Measurements from ENCODE around the gene IQSEC1.

The IQSEC1 gene

GRCh38 chr3:13066834-13067233 lies 6.4 kb downstream of the IQSEC1 start:
- DNase-seq: no peak

DNA sequence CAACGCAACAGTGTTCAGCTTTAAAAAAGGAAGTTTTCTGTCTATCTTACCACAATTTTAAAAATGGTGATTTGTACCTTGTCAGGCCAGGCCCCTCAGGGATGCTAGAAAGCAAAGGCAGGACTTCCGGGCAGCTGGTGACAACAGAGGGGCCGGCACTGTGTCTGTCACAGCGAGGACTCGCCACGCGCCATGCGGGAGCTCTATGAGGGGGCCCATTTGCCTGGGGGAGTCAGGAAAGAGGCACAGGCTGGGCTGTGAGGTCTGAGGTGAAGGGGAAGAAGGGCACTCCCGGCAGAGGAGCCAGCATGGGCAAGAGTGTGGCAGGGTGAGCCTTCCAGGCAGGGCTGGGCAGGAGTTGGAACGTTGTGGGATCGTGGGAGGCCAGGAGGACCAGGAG lies 7.0 kb downstream of the IQSEC1 start:
- DNase-seq: no peak

GRCh38 chr3:13065727-13066126 lies 7.5 kb downstream of the IQSEC1 start:
- no peak for DNase-seq

- no peak for DNase-seq
Measured at GRCh38 chr3:13064964-13065363, 8.3 kb downstream of the IQSEC1 start.

DNA sequence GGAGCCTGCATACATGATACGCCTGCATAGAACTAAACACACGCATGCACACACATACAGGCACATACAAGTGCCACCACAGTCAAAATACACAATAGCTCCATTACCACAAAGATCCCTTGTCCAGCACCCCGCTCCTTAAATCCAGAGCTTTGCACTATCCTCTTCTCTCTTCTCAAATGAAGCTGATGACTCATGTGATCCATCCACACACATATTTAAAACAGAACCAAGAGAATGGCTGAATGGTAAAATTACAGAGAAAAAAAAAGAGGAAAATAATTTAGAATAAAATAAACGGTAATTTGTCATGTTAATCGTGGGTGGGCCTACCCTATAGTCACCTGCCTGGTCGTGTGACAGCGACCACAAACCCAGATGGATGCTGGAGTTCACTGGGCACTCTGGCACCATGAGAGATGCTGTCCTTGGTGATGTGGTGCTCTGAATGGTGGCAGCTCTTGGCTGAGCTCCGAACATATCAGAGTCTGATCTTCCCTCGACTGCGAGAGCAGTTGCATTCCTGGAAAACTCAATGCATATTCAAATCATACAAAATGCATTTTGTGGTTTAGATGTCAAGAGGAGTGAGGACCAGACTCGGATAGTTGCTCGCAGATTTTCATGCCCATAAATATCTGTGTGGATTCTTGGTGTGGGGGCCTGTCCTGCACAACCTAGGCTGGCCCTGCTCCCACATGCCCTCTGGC lies 8.9 kb downstream of the IQSEC1 start:
- no peak for DNase-seq

- no peak for DNase-seq
Measured at GRCh38 chr3:13063225-13063624, 10.0 kb downstream of the IQSEC1 start.

DNA sequence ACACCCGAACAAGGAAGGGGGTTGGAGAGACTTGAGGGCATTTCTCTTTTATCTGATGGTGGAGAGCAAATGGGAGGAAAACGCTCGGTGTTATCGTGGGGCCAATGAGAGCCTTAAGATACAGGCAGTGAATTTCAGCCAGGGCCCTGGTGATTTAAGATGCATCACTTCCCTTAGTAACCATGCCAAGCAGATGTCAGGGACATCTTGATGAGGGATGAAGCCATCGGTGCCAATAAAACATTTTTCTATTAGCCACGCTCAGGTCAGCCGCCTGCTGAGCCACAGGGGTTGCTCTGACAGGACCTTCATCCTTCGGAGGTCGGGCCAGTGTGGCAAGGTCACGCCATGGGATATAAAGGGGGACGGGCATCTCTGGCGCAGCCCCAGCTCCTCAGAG lies 10.6 kb downstream of the IQSEC1 start:
- DNase-seq: no peak

GRCh38 chr3:13060341-13060910 lies 12.8 kb downstream of the IQSEC1 start:
- DNase-seq: no peak

DNA sequence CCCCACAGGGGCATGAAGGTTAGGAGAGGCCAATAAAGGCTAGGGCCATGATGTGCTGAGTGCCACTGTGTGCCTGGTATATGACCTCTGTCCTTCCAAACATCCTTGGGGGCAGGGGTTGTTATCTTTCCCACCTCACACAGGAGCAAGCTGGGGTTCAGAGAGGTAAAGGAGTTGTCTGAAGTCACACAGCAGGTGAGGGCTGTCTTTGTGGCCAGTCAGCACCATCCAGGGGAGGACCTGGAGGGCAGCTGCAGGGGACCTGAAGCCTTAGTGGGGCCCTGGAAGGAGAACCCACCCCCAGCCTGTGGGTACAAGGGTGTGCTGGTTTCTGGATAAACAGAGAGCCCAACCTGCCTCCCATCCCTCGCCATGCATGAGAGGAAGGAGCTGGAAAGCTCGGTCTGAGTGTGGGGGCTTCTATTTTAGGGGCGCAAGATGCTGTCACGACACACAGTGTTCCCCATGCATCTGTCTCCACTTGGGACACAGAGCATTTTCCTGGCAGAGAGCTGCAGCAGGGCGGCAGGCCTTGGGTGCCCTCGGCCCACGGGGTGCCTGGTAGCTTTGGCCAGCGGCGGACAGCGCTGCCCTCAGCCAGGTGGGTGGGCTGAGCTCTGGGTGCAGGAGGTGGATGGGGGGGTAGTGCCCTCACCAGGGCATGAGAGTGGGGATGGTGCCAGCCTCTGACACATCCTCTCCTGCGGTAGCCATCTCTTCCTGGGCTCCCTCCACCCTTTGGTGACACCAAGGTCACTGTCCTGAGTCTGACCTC lies 14.7 kb downstream of the IQSEC1 start:
- DNase-seq: no peak

GRCh38 chr3:13057282-13058040 lies 15.8 kb downstream of the IQSEC1 start:
- no peak for DNase-seq

GRCh38 chr3:13055634-13056033 lies 17.6 kb downstream of the IQSEC1 start:
- DNase-seq: no peak

DNA sequence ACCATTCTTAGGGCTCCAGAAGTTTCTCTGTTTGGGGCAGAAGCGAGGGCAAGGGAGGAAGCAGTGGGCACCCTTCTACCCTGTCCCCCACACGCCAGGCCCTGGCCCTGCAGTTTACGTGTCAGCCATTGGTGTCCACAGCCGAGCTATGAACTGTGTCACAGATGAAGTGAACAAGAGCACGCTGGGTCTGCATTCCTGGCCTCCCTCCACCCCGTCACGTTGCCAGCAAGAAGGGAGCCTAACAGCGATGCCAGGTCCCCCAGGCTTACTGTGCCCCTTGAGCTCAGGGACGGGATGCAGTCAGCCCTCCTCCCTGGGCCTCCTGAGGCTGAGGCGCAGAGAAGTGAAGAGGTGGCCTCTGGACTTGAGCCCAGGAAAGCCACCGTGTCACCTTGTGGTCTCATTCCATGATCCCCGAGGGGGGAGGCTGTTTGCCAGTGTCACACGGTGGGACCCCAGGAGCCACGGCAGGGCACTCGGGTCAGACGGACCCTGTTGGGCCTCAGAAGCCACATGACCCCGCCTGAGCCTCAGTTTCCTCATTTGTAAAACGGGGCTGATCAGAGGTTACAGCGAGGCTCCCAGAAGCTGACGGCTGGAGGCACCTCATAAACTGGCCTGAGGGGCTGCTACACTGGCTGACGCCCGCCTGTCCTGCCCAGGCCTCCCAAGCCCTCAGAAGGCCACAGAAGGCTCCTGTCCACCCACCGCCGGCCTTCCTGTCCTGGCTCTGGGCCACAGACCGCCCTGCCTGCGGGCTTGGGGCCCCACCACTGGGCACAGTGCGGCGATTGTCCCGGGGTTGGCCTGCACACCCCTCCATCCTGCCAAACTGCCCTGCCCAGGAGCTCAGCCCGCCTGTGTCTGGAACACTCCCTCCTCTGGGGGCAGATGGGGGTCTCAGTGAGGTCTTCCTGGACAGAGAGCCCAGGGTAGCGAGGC lies 18.6 kb downstream of the IQSEC1 start:
- no peak for DNase-seq

DNA sequence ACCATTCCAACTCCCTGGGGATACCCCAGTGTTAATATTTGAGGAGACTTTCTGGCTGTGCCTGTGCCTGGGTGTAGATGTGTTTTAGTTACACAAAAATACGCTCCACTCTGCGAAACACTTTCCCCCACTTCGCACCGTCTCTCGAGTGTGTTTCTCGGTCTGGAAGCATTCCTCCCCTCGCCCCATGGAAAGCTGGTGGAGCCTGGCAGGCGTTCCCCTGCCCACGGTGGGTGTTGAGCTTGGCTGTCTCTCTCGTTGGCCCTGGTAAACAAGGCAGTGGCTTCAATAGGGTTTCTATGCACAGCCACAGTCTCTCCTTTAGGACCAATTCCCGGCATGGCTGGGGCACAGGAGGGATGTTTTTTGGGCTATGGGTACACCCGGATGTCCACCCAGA lies 19.3 kb downstream of the IQSEC1 start:
- no peak for DNase-seq

- DNase-seq: no peak
Measured at GRCh38 chr3:13053420-13053819, 19.8 kb downstream of the IQSEC1 start.

DNA sequence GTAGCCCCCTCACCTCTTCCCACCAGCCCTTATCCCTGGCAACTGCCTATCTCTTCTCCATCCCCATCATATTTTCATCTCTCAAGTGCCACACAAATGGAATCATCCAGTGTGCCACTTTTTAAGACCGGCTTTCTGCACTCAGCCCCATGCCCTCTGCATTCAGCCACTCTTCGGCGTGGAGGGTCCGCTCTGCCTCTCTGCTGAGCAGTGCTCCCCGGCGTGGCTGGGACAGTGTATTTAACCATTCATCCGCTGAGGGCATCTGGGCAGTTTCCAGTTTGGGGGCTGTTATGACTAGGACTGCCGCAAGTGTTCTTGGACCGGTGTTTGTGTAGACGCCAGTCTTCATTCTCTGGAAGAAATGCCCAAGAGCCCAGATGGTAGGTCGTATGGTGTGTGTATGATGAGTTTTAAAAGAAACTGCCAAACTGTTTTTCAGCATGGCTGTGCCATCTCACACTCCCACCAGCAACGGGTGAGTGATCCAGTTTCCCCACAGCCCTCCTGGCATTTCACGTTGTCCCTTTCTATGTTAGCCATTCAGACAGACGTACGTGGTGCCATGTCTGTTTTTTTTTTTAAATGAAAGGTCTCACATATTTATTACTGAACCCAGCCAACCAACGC lies 20.9 kb downstream of the IQSEC1 start:
- no peak for DNase-seq

- DNase-seq: no peak
Measured at GRCh38 chr3:13051581-13051980, 21.6 kb downstream of the IQSEC1 start.

DNA sequence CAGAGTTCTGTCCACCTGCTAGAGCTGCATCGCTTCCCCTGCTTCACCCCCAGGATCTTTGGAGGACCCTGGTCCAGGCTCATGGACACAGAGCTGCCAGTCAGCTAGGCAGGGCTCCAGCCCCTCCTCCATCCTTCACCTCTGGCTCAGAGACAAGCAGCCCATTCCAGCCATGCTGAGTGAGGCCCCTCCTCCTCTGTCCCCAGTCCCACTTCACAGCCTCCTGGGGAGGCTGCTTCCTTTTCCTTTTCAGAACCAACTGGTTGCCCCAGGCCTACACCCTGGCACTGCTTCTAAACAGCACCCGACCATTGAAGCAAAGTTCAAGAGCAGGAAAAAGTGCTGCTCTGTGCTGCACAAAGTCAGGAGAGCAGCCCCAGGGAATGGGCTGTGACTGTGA lies 22.2 kb downstream of the IQSEC1 start:
- DNase-seq: peak; percentile 38

GRCh38 chr3:13050446-13050845 lies 22.8 kb downstream of the IQSEC1 start:
- DNase-seq: no peak

DNA sequence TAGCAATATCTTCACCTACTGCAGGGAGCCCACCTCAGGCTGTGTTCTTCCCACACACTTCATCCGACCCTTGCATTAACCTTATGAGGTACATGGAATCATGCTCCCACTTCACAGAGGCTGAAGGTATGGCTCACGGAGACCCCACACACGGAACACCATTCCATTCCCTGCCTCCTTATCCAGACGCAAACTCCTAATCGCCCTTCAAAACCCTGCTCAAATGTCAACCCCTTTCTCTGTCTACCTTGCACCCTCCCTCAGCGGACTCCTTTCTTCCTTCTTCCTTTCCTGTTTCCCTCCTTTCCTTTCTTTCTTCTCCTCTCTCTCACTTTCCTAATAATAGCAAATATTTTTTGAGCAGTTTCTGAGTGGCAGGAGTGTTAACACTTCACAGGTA lies 23.8 kb downstream of the IQSEC1 start:
- no peak for DNase-seq

- no peak for DNase-seq
Measured at GRCh38 chr3:13047296-13048165, 25.7 kb downstream of the IQSEC1 start.

Data from NCI-H510A treated with DMSO at 0.1 percent for 48 hours (cell line).